CD14-positive monocyte (primary cell): ENCODE data around the gene SPX. TPM values are rescaled to one million over a fixed set of nuclear protein-coding genes. Genes with fewer than 3 reads are reported as not detected.

Source experiments
- DNase-seq, 3 donors: peaks; one replicate each; pipeline ENCODE4 v3.0.0-alpha.2; 2011 to 2022
- H2AFZ ChIP-seq: 2 replicates; pipeline ENCODE4 v1.6.0; 2012; ENCODE audit warnings: mild to moderate bottlenecking, low read depth, low read length, inconsistent platforms; ENCODE audit not compliant: insufficient read depth, poor library complexity, severe bottlenecking
- H3K27ac ChIP-seq, 2 donors: 1 replicate in 1 of 2; 2 replicates in 1 of 2; pipeline ENCODE4 v1.5.1; 2012 to 2013; ENCODE audit warnings: low read length in 2 of 2, control low read depth in 1 of 2, inconsistent platforms in 1 of 2, low read depth in 1 of 2, mild to moderate bottlenecking in 1 of 2
- H3K27me3 ChIP-seq, 2 donors: one replicate each; pipeline versions ENCODE4 v1.6.0 to v1.6.1; 2011 to 2013; ENCODE audit warnings: low read length in 2 of 2; ENCODE audit not compliant: control insufficient read depth in 2 of 2, insufficient read depth in 2 of 2
- H3K36me3 ChIP-seq, 2 donors: replicated peaks in 1 of 2; 1 replicate in 1 of 2; 2 replicates in 1 of 2; pipeline versions ENCODE4 v1.5.1 to v1.6.1; 2012 to 2013; ENCODE audit warnings: low read length in 2 of 2, control low read depth in 1 of 2, inconsistent platforms in 1 of 2, mild to moderate bottlenecking in 1 of 2; ENCODE audit not compliant: insufficient read depth in 2 of 2, control insufficient read depth in 1 of 2
- H3K4me1 ChIP-seq, 2 donors: 1 replicate in 1 of 2; 2 replicates in 1 of 2; pipeline versions ENCODE4 v1.5.1 to v1.6.1; 2012 to 2013; ENCODE audit warnings: low read length in 2 of 2, control low read depth in 1 of 2, inconsistent platforms in 1 of 2, mild to moderate bottlenecking in 1 of 2, moderate library complexity in 1 of 2; ENCODE audit not compliant: insufficient read depth in 2 of 2, control insufficient read depth in 1 of 2
- H3K4me2 ChIP-seq: replicated peaks from 2 replicates; pipeline ENCODE3; 2012; ENCODE audit warnings: low read length, moderate library complexity, mild to moderate bottlenecking; ENCODE audit not compliant: poor library complexity, severe bottlenecking; ENCODE audit errors: extremely low read depth
- H3K4me3 ChIP-seq, 3 experiments: fragments of 200-600 bp in 1 of 3; sonication (generic) in 1 of 3; replicated peaks in 1 of 3; 1 replicate in 2 of 3; 2 replicates in 1 of 3; pipeline ENCODE4 v1.5.1; 2011 to 2013; ENCODE audit warnings: low read length in 3 of 3, mild to moderate bottlenecking in 3 of 3, control low read depth in 2 of 3, low read depth in 2 of 3, inconsistent platforms in 1 of 3, moderate library complexity in 1 of 3
- H3K79me2 ChIP-seq: 2 replicates; pipeline ENCODE4 v1.6.0; 2012; ENCODE audit warnings: mild to moderate bottlenecking, control low read depth, inconsistent platforms, low read length, moderate library complexity; ENCODE audit not compliant: insufficient read depth
- H3K9ac ChIP-seq: 2 replicates; pipeline ENCODE4 v1.6.0; 2017; ENCODE audit warnings: low read length, mild to moderate bottlenecking; ENCODE audit not compliant: insufficient read depth, poor library complexity, severe bottlenecking
- H3K9me3 ChIP-seq, 2 donors: replicated peaks in 1 of 2; 1 replicate in 1 of 2; 2 replicates in 1 of 2; pipeline versions ENCODE4 v1.5.1 to v1.6.1; 2012 to 2013; ENCODE audit warnings: low read length in 2 of 2, control low read depth in 1 of 2; ENCODE audit not compliant: control insufficient read depth in 1 of 2, insufficient read depth in 1 of 2
- H4K20me1 ChIP-seq: 2 replicates; pipeline ENCODE4 v1.6.0; 2012; ENCODE audit warnings: mild to moderate bottlenecking, low read length, control low read depth, moderate library complexity; ENCODE audit not compliant: insufficient read depth
- H3K27ac Mint-ChIP-seq, 7 donors: one replicate each; pipeline ENCODE4 v1.8.0; 2020; ENCODE audit warnings: mild to moderate bottlenecking in 7 of 7, mixed read lengths in 7 of 7, moderate library complexity in 6 of 7, inconsistent platforms in 2 of 7
- H3K27me3 Mint-ChIP-seq, 3 donors: one replicate each; pipeline ENCODE4 v1.8.0; 2021 to 2022; ENCODE audit warnings: low read depth in 3 of 3, mild to moderate bottlenecking in 3 of 3, mixed read lengths in 3 of 3, moderate library complexity in 3 of 3, inconsistent platforms in 1 of 3
- H3K36me3 Mint-ChIP-seq, 2 donors: one replicate each; pipeline ENCODE4 v1.8.0; 2020; ENCODE audit warnings: mixed read lengths in 2 of 2, inconsistent platforms in 1 of 2, mild to moderate bottlenecking in 1 of 2
- H3K4me1 Mint-ChIP-seq: one replicate; pipeline ENCODE4 v1.8.0; 2020; ENCODE audit warnings: mild to moderate bottlenecking, mixed read lengths
- H3K4me3 Mint-ChIP-seq, 2 donors: one replicate each; pipeline ENCODE4 v1.8.0; 2020; ENCODE audit warnings: mild to moderate bottlenecking in 2 of 2, mixed read lengths in 2 of 2, moderate library complexity in 1 of 2
- H3K9me3 Mint-ChIP-seq, 7 donors: one replicate each; pipeline ENCODE4 v1.8.0; 2020 to 2022; ENCODE audit warnings: mixed read lengths in 7 of 7, mild to moderate bottlenecking in 6 of 7, moderate library complexity in 6 of 7, inconsistent platforms in 2 of 7
- CTCF ChIP-seq: fragments of 200-600 bp; IDR thresholded peaks from one replicate; pipeline ENCODE4 v1.8.0; 2022; ENCODE audit warnings: antibody characterized with exemption, mild to moderate bottlenecking
- WGBS: methylation state at CpG from one replicate; pipeline ENCODE4 v1.1.5; 2013; ENCODE audit warnings: missing lambda C conversion rate; ENCODE audit not compliant: insufficient coverage; 5-methylcytosine and 5-hydroxymethylcytosine counted together
- intact Hi-C, 2 donors: fragments of 100-400 bp; cut with micrococcal nuclease; formaldehyde crosslinking; loops; one replicate each; pipeline versions ENCODE4 v1.15.0 to v1.15.1; 2023
- polyA plus RNA-seq, 3 donors: library from polyadenylated mRNA; depleted of rRNA in 1 of 3; unstranded in 2 of 3; stranded (reverse) in 1 of 3; fragments of 300-500 nt in 2 of 3; fragments of >200 nt in 1 of 3; fragmentation: Illumina TruSeq in 2 of 3; gene quantifications; 1 replicate in 2 of 3; 2 replicates in 1 of 3; pipeline ENCODE4 v1.2.3, GENCODE V29; 2012 to 2021

Gene SPX
- polyA plus RNA-seq, 3 donors: 0.21 TPM; not detected in 2

- Histone ChIP-seq H3K79me2 (no peaks in the 10 kb centered on the region), H3K4me2 (peak overlapping the region; percentile 59), H3K9me3 (peaks cover 0 to 7% of the 10 kb centered on the region in 2 donors), H3K4me3 (peak overlapping the region in 2 of 3 experiments; percentile 14 to 52), H2AFZ (peak overlapping the region; percentile 64), H3K9ac (no peak overlapping the region), H4K20me1 (no peaks in the 10 kb centered on the region), H3K27me3 (peaks cover 58 to 64% of the 10 kb centered on the region in 2 donors), H3K4me1 (peaks cover 9 to 11% of the 10 kb centered on the region in 2 donors), H3K27ac (no peak overlapping the region), H3K36me3 (no peaks in the 10 kb centered on the region)
- H3K4me3 Mint-ChIP-seq: peak overlapping the region; percentile 58 to 80
- no peak overlapping the region for H3K27ac Mint-ChIP-seq
- peaks cover 6% of the 10 kb centered on the region for H3K4me1 Mint-ChIP-seq
- WGBS: under 1% methylated on average over 55 of the region's 57 CpGs
- no peak for DNase-seq
- intact Hi-C loops: no loop called here
- TF ChIP-seq CTCF: no peak
- H3K9me3 Mint-ChIP-seq: peaks cover 2 to 5% (median 4%) of the 10 kb centered on the region in 7 donors
- H3K36me3 Mint-ChIP-seq: no peaks in the 10 kb centered on the region
- H3K27me3 Mint-ChIP-seq: peaks cover 52 to 64% (median 53%) of the 10 kb centered on the region in 3 donors
These were observed 1.5 kb downstream of the SPX start for GRCh38 chr12:21527451-21528180.

- H3K4me2 ChIP-seq: no peak overlapping the region
- peak overlapping the region in 1 of 2 donors; percentile 80 for H3K4me3 Mint-ChIP-seq
- no peaks in the 10 kb centered on the region for H3K36me3 Mint-ChIP-seq
- DNase-seq: no peak
- H2AFZ ChIP-seq: no peak overlapping the region
- no peaks in the 10 kb centered on the region for H3K79me2 ChIP-seq
- peaks cover 0 to 7% of the 10 kb centered on the region in 2 donors for H3K9me3 ChIP-seq
- peaks cover 6% of the 10 kb centered on the region for H3K4me1 Mint-ChIP-seq
- H3K27me3 ChIP-seq: peaks cover 56 to 64% of the 10 kb centered on the region in 2 donors
- peaks cover 9 to 11% of the 10 kb centered on the region in 2 donors for H3K4me1 ChIP-seq
- WGBS: 70% methylated on average over 2 of the region's 5 CpGs
- intact Hi-C loops: no loop called here
- peaks cover 47 to 61% (median 53%) of the 10 kb centered on the region in 3 donors for H3K27me3 Mint-ChIP-seq
- no peak overlapping the region for H3K9ac ChIP-seq
- TF ChIP-seq CTCF: no peak
- H4K20me1 ChIP-seq: no peaks in the 10 kb centered on the region
- no peak overlapping the region for H3K27ac ChIP-seq
- no peaks in the 10 kb centered on the region for H3K36me3 ChIP-seq
- no peak overlapping the region for H3K4me3 ChIP-seq
- no peak overlapping the region for H3K27ac Mint-ChIP-seq
- peaks cover 0 to 5% (median 4%) of the 10 kb centered on the region in 7 donors for H3K9me3 Mint-ChIP-seq
These were observed 2.9 kb downstream of the SPX start for GRCh38 chr12:21528953-21529352.
